HCT116 (cell line): Measurements from ENCODE around the gene DNAJB8.

Source experiments
- ATF3 ChIP-seq: IDR thresholded peaks from 2 replicates; pipeline ENCODE4 v1.6.1; 2012
- CBX3 ChIP-seq: IDR thresholded peaks from 2 replicates; pipeline ENCODE4 v1.6.1; 2012; ENCODE audit warnings: low read depth
- CEBPB ChIP-seq: IDR thresholded peaks from 2 replicates; pipeline ENCODE4 v1.6.1; 2012; ENCODE audit warnings: low read depth
- CTCF ChIP-seq, 3 experiments: fragments of 200-600 bp in 1 of 3; sonication (generic) in 1 of 3; IDR thresholded peaks in 2 of 3; conservative IDR thresholded peaks in 1 of 3; 2 replicates each; pipeline ENCODE4 v1.5.1; 2012 to 2017; ENCODE audit warnings: low read depth in 2 of 3, low read length in 2 of 3, antibody characterized with exemption in 1 of 3, borderline replicate concordance in 1 of 3, control low read depth in 1 of 3, mild to moderate bottlenecking in 1 of 3, mixed read lengths in 1 of 3, mixed run types in 1 of 3, moderate library complexity in 1 of 3; ENCODE audit not compliant: insufficient read depth in 1 of 3
- EZH2 ChIP-seq: fragments of 200-600 bp; sonication (generic); IDR thresholded peaks from 2 replicates; pipeline ENCODE4 v1.6.1; 2017; ENCODE audit warnings: antibody characterized with exemption, mixed run types
- EZH2phosphoT487 ChIP-seq: fragments of 200-600 bp; IDR thresholded peaks from 2 replicates; pipeline ENCODE4 v1.6.1; 2018; ENCODE audit warnings: antibody characterized with exemption, borderline replicate concordance
- POLR2A ChIP-seq: IDR thresholded peaks from 2 replicates; pipeline ENCODE4 v1.7.0; 2011; ENCODE audit warnings: borderline replicate concordance; ENCODE audit not compliant: insufficient read depth, insufficient read length; ENCODE audit errors: extremely low read depth
- POLR2AphosphoS5 ChIP-seq: IDR thresholded peaks from 2 replicates; pipeline ENCODE4 v1.6.1; 2011; ENCODE audit warnings: mild to moderate bottlenecking, low read depth, low read length, moderate library complexity
- SP1 ChIP-seq: IDR thresholded peaks from 2 replicates; pipeline ENCODE4 v1.6.1; 2012; ENCODE audit warnings: low read depth
- ZFX ChIP-seq: fragments of 450-650 bp; IDR thresholded peaks from 2 replicates; pipeline ENCODE4 v1.6.1; 2017
- ZNF274 ChIP-seq: fragments of 200-500 bp; sonication (Bioruptor generic); IDR thresholded peaks from 2 replicates; pipeline ENCODE4 v1.6.1; 2014; ENCODE audit warnings: mild to moderate bottlenecking, low read depth, low read length, inconsistent platforms
- TF ChIP-seq, protein P1 (sequence below): IDR thresholded peaks from 2 replicates; pipeline ENCODE4 v1.6.1; 2012; ENCODE audit warnings: low read depth
- TF ChIP-seq, protein P2 (sequence below): IDR thresholded peaks from 2 replicates; pipeline ENCODE4 v1.6.1; 2011; ENCODE audit warnings: mild to moderate bottlenecking, low read length, moderate library complexity; ENCODE audit not compliant: insufficient replicate concordance; ENCODE audit errors: extremely low read depth

DNA sequence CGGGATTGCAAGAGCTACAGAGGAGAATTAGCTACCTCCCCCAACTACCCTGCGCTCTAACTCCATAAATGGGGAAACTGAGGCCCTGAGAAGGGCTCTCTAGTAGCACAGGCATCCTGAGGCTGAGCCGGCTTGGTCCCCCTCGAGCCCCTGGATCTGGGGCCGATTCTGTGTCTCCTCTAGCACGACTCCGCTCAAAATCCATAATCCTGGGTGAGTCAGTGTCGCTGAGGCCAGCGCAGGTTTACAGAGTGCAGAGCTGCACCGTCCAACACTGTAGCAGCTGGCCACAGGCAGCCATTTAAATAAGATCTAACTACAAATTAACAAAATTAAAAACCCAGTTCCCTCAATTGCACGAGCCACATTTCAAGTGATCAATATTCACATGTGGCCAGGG lies 15.5 kb upstream of the DNAJB8 start:
- TF ChIP-seq CTCF (IDR thresholded peaks at IDR 0.05 in 2 of 3, conservative IDR thresholded peaks at IDR 0.05 in 1 of 3; ENCODE audit: borderline replicate concordance in 1 of 3, insufficient read depth in 1 of 3, low read depth in 2 of 3, low read length in 2 of 3) (no peak), POLR2A (no peak), EZH2phosphoT487 (no peak), ZFX (no peak), POLR2AphosphoS5 (no peak), ATF3 (no peak), EZH2 (no peak), SP1 (no peak), CBX3 (no peak), CEBPB (no peak), ZNF274 (no peak)
- TF ChIP-seq, protein P1, sequence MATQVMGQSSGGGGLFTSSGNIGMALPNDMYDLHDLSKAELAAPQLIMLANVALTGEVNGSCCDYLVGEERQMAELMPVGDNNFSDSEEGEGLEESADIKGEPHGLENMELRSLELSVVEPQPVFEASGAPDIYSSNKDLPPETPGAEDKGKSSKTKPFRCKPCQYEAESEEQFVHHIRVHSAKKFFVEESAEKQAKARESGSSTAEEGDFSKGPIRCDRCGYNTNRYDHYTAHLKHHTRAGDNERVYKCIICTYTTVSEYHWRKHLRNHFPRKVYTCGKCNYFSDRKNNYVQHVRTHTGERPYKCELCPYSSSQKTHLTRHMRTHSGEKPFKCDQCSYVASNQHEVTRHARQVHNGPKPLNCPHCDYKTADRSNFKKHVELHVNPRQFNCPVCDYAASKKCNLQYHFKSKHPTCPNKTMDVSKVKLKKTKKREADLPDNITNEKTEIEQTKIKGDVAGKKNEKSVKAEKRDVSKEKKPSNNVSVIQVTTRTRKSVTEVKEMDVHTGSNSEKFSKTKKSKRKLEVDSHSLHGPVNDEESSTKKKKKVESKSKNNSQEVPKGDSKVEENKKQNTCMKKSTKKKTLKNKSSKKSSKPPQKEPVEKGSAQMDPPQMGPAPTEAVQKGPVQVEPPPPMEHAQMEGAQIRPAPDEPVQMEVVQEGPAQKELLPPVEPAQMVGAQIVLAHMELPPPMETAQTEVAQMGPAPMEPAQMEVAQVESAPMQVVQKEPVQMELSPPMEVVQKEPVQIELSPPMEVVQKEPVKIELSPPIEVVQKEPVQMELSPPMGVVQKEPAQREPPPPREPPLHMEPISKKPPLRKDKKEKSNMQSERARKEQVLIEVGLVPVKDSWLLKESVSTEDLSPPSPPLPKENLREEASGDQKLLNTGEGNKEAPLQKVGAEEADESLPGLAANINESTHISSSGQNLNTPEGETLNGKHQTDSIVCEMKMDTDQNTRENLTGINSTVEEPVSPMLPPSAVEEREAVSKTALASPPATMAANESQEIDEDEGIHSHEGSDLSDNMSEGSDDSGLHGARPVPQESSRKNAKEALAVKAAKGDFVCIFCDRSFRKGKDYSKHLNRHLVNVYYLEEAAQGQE: no peak
- TF ChIP-seq, protein P2, sequence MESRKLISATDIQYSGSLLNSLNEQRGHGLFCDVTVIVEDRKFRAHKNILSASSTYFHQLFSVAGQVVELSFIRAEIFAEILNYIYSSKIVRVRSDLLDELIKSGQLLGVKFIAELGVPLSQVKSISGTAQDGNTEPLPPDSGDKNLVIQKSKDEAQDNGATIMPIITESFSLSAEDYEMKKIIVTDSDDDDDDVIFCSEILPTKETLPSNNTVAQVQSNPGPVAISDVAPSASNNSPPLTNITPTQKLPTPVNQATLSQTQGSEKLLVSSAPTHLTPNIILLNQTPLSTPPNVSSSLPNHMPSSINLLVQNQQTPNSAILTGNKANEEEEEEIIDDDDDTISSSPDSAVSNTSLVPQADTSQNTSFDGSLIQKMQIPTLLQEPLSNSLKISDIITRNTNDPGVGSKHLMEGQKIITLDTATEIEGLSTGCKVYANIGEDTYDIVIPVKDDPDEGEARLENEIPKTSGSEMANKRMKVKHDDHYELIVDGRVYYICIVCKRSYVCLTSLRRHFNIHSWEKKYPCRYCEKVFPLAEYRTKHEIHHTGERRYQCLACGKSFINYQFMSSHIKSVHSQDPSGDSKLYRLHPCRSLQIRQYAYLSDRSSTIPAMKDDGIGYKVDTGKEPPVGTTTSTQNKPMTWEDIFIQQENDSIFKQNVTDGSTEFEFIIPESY: no peak
